Colonic mucosa (tissue), 4 donors: Measurements from ENCODE around the gene POLDIP2. TPM values are rescaled to one million over a fixed set of nuclear protein-coding genes. Genes with fewer than 3 reads are reported as not detected.

Experiments used
- DNase-seq: peaks from one replicate; pipeline ENCODE4 v3.0.0-alpha.2; 2020
- H3K27ac ChIP-seq: fragments of 200-600 bp; one replicate; pipeline ENCODE4 v1.8.0; 2021
- H3K27me3 ChIP-seq: fragments of 200-600 bp; one replicate; pipeline ENCODE4 v1.8.0; 2021
- H3K36me3 ChIP-seq: fragments of 200-600 bp; one replicate; pipeline ENCODE4 v1.8.0; 2021
- H3K4me1 ChIP-seq: fragments of 200-600 bp; one replicate; pipeline ENCODE4 v1.8.0; 2021; ENCODE audit warnings: mild to moderate bottlenecking
- H3K4me3 ChIP-seq: fragments of 200-600 bp; one replicate; pipeline ENCODE4 v1.8.0; 2021
- H3K9ac ChIP-seq, 2 donors: one replicate each; pipeline ENCODE4 v1.7.0; 2013; ENCODE audit warnings: control low read depth in 2 of 2, low read depth in 2 of 2, low read length in 2 of 2
- H3K9me3 ChIP-seq: fragments of 200-600 bp; one replicate; pipeline ENCODE4 v1.8.0; 2021
- CTCF ChIP-seq: fragments of 200-600 bp; IDR thresholded peaks from one replicate; pipeline ENCODE4 v1.8.0; 2022; ENCODE audit warnings: antibody characterized with exemption, mild to moderate bottlenecking
- intact Hi-C: fragments of 100-400 bp; cut with DNase I; formaldehyde crosslinking; loops from one replicate; pipeline ENCODE4 v1.14.1; 2022
- total RNA-seq, 2 donors: library from RNA; stranded (reverse); fragmentation: NEBNext Ultra II Directional in 1 of 2; extraction: Animal tissue kit (Norgen Biotek cat#: 25700) in 1 of 2; gene quantifications; one replicate each; pipeline ENCODE4 v1.2.1, GENCODE V29; 2021
- donor health status: healthy.
- donor health status: DM: no; HTN: no; CAD: no.
- donor health status: DM: no; HTN: no; CAD: no.

Gene POLDIP2
- 100 to 1,000 TPM in 1 of 2 donors, 10 to 100 TPM in 1; 80.3 to 132 TPM for total RNA-seq

- H3K27me3 ChIP-seq = no peaks in the 10 kb centered on the region
- H3K9me3 ChIP-seq = no peaks in the 10 kb centered on the region
- H3K9ac ChIP-seq = peak within 1 kb of the TSS; percentile 92 to 97
- peak within 1 kb of the TSS; percentile 76 for H3K27ac ChIP-seq
- H3K4me1 ChIP-seq = peaks cover 7% of the 10 kb centered on the region
- TF ChIP-seq CTCF = no peak
- H3K36me3 ChIP-seq = peaks cover 18% of the 10 kb centered on the region
- intact Hi-C loops = no loop called here
- peak within 1 kb of the TSS; percentile 99 for H3K4me3 ChIP-seq
- peak; percentile 96 for DNase-seq
Measured at GRCh38 chr17:28357061-28357900, at the start of gene POLDIP2. Gene POLDIP2, minus strand, starts transcription at chr17:28357527. Its CDS starts 79 bp downstream, at chr17:28357448.

- no peaks in the 10 kb centered on the region for H3K27me3 ChIP-seq
- TF ChIP-seq CTCF = no peak
- no peaks in the 10 kb centered on the region for H3K9me3 ChIP-seq
- H3K4me1 ChIP-seq = peaks cover 4% of the 10 kb centered on the region
- peak overlapping the region; percentile 74 for H3K4me3 ChIP-seq
- no peak for DNase-seq
- H3K27ac ChIP-seq = no peak overlapping the region
- H3K9ac ChIP-seq = peak overlapping the region in 1 of 2 donors; percentile 32
- no peaks in the 10 kb centered on the region for H3K36me3 ChIP-seq
- intact Hi-C loops = no loop called here
Measured at GRCh38 chr17:28406473-28406814, 49.1 kb upstream of the POLDIP2 start.

GRCh38 chr17:28405632-28406472 is 48.5 kb upstream of the POLDIP2 start, which contains the start of gene SLC46A1:
Gene SLC46A1, minus strand, starts transcription at chr17:28406212. Its CDS starts 98 bp downstream, at chr17:28406114.
- Histone ChIP-seq H3K36me3 (no peaks in the 10 kb centered on the region), H3K27ac (no peak within 1 kb of the TSS), H3K9me3 (no peaks in the 10 kb centered on the region), H3K4me3 (peak within 1 kb of the TSS; percentile 74), H3K27me3 (no peaks in the 10 kb centered on the region), H3K4me1 (peaks cover 4% of the 10 kb centered on the region), H3K9ac (peak within 1 kb of the TSS; percentile 32 to 63)
- DNase-seq = peak; percentile 65
- no peak for TF ChIP-seq CTCF
- intact Hi-C loops = no loop called here

GRCh38 chr17:28404812-28405570 is 47.7 kb upstream of the POLDIP2 start:
- intact Hi-C loops = no loop called here
- DNase-seq = no peak
- Histone ChIP-seq H3K27me3 (no peaks in the 10 kb centered on the region), H3K9ac (peak overlapping the region in 1 of 2 donors; percentile 32), H3K36me3 (no peaks in the 10 kb centered on the region), H3K9me3 (no peaks in the 10 kb centered on the region), H3K4me3 (peak overlapping the region; percentile 74), H3K27ac (no peak overlapping the region), H3K4me1 (peaks cover 4% of the 10 kb centered on the region)
- TF ChIP-seq CTCF = no peak

GRCh38 chr17:28404461-28404811 is 47.1 kb upstream of the POLDIP2 start:
- no peak overlapping the region for H3K9ac ChIP-seq
- H3K4me3 ChIP-seq = no peak overlapping the region
- H3K36me3 ChIP-seq = no peaks in the 10 kb centered on the region
- intact Hi-C loops = no loop called here
- no peak overlapping the region for H3K27ac ChIP-seq
- no peak for TF ChIP-seq CTCF
- H3K27me3 ChIP-seq = no peaks in the 10 kb centered on the region
- peaks cover 4% of the 10 kb centered on the region for H3K4me1 ChIP-seq
- DNase-seq = no peak
- H3K9me3 ChIP-seq = no peaks in the 10 kb centered on the region
